CD4-positive, alpha-beta T cell treated with Interleukin-2 at 100 ng/mL for 4 hours (primary cell): Measurements from ENCODE around the gene VILL.
A peak's percentile ranks its signal among the peaks of the same experiment; 100 is the strongest.
"Not testable (repeated sequence)": the region's sequence is repeated elsewhere in the genome, so short reads cannot be mapped to it uniquely, and the experiment has no call there.

Experiments used
- DNase-seq: peaks from one replicate; pipeline ENCODE4 v3.0.0-alpha.2; 2020; ENCODE audit warnings: low spot score

VILL gene

DNA sequence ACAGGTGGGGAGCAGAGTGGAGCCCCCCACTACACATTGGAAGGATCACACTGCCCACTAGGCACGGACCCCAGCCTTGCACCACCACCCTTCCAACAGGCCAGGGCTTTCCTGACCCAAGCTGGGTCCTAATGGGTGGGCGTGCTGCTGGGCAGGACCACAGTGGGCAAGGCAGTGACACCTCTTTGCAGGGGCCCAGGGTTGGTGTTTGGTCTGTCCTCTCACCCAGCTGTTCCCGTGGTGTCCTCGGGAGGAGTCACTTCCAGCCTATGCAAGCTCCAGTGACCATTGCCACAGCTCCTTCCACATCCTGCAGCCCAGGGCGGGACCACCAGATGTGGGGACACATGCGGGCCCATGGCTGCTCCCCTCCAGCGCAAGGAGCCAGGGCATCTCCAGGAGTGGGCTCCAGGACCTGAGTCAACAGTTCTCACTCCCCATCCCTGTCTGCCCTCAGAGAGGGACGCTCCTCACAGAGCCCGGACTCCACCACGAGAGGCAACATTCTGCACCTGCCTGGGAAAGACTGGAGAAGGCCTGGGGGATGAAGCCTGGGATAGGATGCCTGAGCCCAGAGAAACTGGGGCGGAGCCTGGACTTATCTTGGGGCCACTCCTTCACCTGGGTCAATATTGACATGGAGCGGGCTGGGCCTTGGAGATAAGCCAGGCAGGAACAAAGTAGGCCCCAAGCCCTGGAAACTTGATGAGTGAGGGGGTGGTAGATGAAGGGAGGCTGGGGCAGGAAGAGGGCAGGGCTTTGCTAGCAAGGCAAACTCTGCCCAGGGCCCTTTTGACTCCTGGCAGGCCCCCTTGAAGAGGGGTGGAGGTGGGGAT lies 3.9 kb upstream of the VILL start:
- no peak for DNase-seq

DNA sequence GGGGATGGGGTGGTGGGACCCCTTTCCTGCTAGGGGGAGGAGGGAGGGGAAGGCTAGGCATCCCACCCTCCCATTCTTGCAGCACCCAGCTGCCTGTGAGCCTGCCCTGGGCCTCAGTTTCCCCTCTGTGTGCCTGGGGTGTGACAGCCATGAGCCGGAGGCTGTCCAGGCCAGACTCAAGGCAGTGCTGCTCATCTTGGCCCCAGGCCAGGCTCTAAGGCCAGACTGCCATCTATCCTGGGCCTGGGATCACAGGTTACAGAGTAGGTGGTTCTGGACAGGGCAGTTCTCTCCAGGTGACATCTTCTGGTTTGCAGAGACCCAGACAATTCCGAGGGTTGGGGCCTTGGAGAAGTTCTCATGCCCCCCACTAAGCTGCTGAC lies 3.3 kb upstream of the VILL start:
- DNase-seq = no peak

DNA sequence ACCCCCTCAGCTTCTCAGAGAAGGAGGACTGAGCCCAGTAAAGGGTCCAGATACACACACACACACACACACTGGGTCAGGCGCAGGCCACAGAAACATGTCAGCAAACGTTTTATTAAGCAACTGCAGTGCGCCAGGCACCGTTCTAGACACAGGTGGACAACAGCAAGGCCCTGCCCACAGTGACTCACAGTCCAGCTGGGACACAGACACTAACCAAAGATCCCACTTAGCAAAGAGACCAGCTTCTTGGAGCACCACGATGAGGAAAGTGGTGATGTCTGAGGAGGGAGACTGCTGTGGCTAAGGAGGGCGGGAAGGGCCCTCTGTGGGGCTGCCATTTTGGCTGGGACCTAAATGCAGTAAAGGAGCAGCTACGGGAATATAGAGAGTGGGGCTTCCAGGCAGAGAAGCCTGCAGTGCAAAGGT lies 2.8 kb upstream of the VILL start:
- no peak for DNase-seq

DNA sequence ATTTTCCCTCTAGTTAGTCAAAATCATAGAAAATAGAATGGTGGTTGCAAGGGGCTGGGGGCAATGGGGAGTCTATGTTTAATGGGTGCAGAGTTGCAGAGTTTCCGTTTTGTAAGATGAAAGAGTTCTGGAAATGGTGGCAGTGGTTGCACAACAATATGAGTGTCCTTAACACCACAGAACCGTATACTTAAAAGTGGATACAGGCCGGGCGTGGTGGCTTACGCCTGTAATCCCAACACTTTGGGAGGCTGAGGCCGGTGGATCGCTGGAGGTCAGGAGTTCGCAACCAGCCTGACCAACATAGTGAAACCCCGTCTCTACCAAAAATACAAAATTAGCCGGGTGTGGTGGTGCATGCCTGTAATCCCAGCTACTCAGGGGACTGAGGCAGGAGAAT lies 2.2 kb upstream of the VILL start:
- not testable (repeated sequence) for DNase-seq

DNA sequence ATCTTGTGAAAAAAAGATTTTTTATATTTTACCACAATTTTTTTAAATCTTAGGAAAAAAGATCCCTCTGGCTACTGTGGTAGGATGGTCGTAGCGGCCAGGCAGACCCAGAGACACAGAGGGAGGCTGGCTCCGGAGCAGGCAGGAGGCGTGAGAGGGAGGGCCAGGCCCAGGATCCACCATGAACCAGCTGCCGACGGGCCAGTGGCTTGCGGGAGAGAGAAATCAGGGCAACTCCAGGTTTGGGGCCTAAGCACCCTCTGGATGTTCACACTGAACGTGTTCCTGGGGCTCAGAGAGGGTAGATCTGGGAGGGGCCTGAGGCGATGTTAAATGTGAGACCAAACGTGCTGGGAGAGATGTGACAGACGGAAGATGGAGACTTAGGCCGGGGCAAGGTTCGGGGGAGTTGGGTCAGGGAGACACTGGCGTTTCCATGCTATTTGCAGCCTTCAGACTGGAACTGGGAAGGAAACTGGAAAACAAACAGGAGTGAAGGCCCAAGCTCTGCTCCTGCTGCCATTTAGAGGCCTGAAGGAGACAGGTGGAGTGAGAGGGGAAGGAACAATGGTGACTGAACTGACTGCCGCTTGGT lies 1.6 kb upstream of the VILL start:
- DNase-seq = no peak

DNA sequence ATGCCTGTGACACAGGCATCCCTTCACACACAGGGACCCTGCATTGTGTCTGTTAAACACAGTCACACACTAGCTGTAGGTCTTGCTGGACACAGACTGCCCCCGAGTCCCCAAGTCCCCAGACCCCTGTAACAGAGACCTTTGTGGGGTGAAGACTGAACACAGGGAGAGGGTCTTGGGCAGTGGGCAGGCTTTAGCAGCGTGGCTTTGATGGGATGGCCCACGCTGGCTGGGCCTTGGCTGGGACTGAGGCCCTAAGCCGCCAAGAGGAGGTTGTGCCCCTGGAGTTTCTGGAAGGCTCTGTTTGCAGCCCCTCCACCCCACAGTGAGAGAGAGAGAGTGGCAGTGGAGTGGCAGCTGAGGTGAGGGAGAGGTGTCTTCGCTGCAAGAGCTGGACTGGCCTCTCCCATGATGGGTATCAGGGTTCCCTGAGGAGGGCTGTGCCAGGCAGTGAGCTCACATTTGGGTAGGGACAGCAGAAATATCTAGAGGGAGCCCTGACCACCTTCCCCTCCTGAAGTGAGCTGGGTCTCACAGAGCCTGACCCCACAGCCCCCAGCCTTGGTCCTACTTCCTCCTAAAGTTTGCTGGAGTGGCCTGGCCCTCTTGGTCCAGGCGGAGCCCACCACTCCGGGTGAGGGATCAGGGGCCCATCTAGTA lies 635 bp upstream of the VILL start:
- no peak for DNase-seq

DNA sequence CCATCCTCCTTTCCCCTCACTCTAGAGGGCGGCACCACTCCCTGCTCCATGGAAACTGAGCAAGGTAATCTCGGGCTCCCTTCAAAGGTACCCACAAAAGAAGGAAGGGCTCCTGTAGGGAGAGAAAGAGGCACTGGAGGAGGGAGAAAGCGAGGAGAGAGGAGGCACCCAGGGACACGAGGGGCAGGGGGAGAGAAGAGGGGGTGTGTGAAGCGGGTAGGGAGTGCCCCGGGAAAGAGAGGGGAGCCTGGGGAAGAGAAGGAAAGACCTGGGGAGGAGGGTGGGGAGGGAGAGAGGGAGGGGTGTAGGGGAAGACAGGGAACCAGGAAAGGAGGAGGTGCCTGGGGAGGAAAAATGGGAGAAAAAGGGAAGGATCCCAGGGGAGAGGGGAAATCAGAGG lies 523 bp downstream of the VILL start:
- DNase-seq = no peak

DNA sequence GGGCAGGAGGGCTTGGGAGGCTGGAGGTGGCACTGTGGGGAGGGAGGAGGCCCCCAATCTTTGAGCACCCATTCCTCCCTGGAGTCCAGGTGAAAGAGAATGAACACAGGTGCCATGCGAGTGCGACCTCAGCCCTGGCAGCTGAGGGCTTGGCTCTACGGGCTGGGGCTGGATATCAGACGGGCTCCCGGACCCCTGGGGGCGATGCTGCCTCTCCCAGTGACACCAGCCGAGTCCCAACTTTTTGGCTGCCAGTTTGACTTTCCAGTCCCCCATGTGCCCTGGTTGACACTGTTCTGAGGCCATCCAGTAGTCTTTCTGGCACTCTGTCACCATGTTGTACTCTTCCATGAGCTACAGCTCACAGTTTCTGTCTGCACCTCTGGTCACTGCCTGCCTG lies 1.2 kb downstream of the VILL start:
- no peak for DNase-seq

DNA sequence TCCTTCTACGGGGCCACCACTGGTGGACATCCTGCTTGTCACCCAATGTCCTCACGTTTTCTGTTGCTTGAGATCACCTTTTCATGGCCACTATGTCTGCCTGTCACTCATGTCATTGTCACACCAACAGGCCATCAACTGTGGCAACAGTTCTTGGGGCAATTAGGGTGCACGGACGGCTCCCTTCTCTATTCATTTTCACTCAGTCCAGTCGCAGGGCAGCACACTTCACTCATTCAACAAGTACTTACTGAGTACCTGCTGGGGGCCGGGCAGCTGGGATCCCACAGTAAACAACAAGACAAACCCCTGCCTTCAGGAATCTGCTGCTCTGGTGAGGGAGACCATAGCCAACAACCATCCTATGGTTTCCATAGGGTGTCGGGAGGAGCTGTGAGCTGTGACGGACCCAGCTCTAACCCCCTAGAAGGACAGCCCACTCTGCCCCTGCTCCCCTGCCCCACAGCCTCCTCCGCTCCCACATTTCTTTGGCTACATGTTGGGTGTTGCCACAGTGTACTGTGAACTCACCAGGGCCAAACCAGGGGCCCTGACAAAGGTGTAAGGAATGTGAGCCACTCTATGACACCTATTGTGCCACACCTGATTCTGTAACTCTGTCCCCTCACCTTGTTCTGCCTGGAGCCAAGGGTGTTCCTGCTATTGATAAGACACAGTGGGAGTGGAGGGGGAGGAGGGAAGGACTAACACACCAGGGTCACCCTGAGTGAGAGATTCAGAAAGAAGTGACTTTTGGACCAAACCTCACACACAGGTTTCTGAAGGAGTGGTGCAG lies 1.9 kb downstream of the VILL start:
- DNase-seq = no peak

DNA sequence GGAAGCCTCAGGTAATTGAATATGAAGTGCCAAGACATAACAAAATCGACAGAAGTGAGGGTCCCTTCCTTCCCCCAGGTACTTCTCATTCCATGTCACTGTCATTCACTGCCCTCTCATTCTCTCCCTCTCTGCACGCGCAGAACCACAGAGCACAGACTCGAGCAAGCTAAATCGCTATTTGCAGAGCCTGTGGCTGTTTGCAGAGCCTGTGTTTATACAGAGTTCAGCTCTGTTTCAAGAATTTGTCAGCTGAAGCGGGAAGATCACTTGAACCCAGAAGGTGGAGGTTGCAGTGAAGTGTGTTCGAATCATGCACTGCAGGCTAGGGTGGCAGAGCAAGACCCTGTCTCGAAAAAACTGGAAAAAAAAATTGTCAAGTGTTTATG lies 2.5 kb downstream of the VILL start:
- DNase-seq = no peak

DNA sequence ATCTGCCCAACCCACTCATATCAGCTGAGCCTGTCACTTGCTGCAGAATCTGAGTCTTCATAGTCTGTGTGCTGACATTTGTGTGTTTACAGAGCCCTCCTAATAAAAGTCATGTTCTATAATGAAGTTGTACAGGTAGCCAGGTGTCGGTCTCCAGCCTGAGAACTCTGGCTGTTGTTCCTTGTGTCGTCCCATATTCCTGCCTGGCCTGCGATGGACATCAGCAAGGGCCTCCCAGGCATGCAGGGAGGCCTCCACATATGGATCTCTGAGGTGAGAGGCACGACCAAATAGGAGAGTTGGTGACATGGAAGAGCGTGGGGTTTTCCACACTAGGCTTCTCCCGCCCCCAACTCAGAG lies 2.9 kb downstream of the VILL start:
- DNase-seq = no peak

DNA sequence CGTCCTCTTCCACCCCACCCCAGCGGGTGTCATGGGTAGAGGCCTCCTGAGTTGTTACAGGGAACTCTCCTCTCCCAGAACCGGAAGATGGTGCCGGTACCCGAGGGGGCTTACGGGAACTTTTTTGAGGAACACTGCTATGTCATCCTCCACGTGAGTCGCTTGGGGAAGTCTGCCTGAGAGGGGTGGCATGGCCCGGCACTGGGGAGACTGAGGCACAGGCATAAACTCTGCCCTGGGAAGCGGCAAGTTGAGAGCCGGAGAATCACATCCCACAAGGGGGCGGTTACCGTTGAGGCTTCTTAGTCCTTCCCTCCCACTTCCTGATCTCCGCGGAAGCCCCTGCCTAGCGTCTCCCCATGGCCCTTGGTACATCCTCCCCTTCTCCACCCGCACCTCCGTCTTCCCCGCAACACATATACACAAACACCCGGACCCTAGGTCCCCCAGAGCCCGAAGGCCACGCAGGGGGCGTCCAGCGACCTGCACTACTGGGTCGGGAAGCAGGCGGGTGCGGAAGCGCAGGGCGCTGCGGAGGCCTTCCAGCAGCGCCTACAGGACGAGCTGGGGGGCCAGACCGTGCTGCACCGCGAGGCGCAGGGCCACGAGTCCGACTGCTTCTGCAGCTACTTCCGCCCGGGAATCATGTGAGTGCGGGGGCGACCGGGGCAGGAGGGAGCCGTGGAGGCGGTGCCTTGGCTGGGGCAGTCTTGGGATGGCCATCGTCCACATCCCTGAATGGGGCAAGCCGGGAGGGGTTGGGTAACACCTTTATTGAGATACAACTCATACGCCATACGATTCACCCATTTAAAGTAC lies 3.4 kb downstream of the VILL start:
- DNase-seq = peak; percentile 51

DNA sequence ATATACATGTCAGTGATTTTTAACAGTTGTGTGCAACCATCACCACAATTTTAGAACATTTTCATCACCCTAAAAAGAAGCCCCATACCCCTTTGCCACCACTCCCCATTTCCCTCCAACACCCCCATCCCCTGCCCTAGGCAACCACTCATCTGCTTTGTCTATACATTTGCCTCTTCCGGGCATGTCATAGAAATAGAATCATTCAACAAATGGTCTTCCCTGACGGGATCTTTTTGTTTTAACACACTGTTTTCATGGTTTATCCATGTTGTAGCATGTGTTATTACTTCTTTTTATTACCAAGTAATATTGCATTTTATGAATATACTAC lies 4.0 kb downstream of the VILL start:
- no peak for DNase-seq

DNA sequence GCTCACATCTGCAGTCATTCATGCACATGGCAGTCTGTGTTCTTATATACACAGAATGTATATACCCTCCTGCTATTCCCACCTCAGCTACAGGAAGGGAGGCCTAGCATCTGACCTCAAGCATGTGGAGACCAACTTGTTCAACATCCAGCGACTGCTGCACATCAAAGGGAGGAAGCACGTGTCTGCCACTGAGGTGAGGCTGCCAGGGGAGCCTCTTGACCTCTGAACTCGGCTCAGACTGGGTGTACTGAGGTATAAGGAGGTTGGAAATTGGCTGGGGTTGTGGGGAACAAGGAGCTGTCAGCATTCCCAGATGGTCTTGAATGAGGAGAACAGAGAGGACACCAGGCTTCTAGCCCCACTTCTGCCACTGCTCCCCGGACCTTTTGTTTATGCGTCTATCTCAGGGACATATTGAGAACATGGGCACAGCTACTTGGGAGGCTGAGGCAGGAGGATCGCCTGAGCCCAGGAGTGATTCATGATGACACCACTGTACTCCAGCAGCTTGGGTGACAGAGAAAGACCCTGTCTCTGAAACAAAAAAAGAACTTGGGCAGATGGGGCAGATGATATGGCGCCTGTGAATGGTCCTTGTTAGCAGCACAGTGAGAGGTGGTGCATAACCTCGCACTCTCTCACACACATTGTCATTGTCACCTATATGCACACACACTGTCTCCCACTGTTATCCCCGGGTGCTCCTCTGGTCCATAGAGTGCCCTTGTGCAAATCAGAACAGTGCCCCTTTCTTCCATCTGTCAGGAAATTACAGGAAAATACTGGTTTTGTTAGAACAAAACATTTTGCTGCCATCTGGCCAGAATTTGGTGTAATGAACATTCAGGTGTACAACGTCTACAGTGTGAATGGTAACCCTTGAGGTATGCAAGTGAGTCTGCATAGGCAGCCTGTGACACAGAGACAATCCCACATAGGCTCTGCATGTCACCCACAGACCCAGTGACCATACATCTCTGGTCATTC lies 5.4 kb downstream of the VILL start:
- no peak for DNase-seq

DNA sequence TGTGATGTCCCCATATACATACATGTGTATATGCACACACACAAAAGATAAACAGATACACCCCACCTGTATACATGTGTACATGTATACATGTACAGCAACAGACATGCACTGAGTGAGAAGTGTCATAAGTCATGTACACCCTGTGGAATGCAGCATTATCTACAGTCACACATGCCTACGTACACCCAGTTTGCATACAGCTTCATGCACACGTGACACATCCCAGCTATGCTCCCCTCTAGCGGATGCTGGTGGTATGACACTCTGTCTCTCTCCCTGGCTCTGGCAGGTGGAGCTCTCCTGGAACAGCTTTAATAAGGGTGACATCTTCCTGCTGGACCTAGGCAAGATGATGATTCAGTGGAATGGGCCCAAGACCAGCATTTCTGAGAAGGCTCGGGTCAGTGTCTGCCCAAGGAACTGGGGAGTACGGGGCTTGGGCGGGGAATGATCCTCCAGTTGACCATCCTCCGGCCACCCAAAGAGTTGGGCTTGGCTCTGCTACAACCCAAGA lies 6.3 kb downstream of the VILL start:
- DNase-seq = peak; percentile 91

DNA sequence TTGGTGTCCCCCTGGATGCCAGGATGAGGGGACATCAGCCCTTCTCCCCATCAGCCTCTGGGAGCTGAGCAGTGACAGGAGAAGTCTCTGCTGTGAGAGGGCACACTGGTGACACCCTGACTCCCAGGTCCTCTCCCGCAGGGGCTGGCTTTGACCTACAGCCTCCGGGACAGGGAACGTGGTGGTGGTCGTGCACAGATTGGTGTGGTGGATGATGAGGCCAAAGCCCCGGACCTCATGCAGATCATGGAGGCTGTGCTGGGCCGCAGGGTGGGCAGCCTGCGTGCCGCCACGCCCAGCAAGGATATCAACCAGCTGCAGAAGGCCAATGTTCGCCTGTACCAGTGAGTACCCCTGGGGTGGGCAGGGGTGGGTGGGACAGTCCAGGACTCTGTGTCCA lies 6.8 kb downstream of the VILL start:
- no peak for DNase-seq

DNA sequence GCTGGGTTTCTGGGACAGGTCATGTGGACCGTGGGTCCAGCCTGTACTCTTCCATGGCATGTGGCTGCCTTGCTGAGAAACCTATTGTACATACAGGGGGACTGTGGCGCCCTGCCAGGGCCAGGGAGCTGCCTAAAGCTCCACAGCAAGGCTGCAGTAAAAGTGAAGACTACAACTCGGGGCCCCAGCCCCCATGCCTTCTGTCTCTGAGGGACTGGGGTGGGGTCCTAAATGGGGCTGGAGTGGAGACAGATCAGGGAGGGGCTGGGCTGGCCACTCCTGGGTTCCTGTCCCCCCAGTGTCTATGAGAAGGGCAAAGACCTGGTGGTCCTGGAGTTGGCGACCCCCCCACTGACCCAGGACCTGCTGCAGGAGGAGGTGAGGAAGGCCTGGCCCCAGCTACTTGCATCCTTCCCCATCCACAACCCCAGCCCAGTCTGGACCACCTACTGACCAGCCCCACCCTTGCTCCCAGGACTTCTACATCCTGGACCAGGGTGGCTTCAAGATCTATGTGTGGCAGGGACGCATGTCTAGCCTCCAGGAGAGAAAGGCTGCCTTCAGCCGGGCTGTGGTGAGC lies 7.3 kb downstream of the VILL start:
- no peak for DNase-seq

DNA sequence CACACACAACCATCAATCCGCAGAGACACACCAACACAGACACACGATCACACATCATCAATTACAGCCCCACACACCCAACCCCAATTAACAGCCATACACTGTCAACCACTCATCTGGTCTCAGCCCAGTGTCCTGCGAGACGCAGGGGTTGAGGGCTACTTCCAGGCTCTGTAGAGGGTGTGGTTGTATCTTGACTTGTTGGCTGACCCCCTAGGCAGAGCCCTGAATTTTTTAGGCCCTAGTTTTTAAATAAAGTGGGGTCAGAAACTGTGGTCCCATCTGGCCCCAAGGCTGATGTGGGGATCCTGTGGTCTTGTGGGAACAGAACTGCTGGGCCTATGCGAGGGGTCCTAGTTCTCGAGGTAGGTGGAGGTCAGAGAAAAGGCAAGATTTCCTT lies 9.2 kb downstream of the VILL start:
- DNase-seq = no peak

DNA sequence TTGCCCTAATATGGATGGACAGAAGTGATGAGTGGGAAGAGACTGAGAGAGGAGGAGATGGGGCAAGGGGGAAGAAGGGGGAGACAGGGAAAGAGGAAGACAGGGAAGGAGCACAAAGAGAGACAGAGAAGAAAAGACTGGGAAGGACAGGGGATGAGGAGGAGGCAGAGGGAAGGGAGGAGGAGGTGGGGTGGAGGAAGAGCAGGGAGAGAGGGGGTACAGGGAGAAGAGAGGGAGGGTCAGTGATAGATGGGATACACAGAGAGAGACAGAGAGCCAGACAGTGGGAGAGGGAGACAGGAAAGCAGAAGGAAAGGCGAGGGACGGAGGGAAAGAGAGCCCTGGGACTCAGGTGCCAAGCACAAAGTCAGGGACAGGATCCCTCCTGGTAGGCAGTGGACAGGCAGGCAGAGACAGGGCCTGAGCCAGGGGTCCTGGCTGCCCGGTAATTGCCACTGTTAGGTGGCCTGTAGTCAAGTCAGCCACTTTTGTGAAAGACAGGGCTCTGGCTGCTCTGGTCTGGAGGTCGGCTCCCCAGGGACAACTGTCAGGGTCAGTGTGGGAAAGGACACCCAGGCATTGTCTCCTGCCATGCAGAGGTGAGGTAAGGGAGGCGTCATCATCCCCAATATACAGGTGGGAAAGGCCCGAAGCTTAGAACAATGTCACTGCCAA lies 9.8 kb downstream of the VILL start:
- no peak for DNase-seq
